NT2/D1 (cell line): Measurements from ENCODE around the gene TEX48.

ENCODE experiments used
- DNase-seq: peaks from one replicate; pipeline ENCODE4 v3.0.0-alpha.2; 2011; ENCODE audit warnings: low read depth, low spot score
- H3K27me3 ChIP-seq: 2 replicates; pipeline ENCODE4 v1.6.0; 2011; ENCODE audit warnings: mild to moderate bottlenecking; ENCODE audit not compliant: insufficient read length, insufficient read depth
- H3K36me3 ChIP-seq: 2 replicates; pipeline ENCODE4 v1.6.1; 2011; ENCODE audit warnings: mild to moderate bottlenecking, low read length, mixed read lengths; ENCODE audit not compliant: insufficient read depth, insufficient read length
- H3K4me1 ChIP-seq: 2 replicates; pipeline ENCODE4 v1.5.1; 2011; ENCODE audit not compliant: insufficient read depth, insufficient read length
- H3K4me3 ChIP-seq: 2 replicates; pipeline ENCODE4 v1.5.1; 2011; ENCODE audit warnings: low read depth; ENCODE audit not compliant: insufficient read length
- H3K9ac ChIP-seq: 2 replicates; pipeline ENCODE4 v1.6.0; 2011; ENCODE audit warnings: low read depth; ENCODE audit not compliant: insufficient read length
- H3K9me3 ChIP-seq: 2 replicates; pipeline ENCODE4 v1.5.1; 2011; ENCODE audit warnings: mild to moderate bottlenecking, low read length; ENCODE audit not compliant: insufficient read depth
- SUZ12 ChIP-seq: IDR thresholded peaks from 2 replicates; pipeline ENCODE4 v1.6.1; 2011; ENCODE audit not compliant: insufficient read length, insufficient read depth; ENCODE audit errors: extremely low read depth
- YY1 ChIP-seq: IDR thresholded peaks from 2 replicates; pipeline ENCODE4 v1.6.1; 2011; ENCODE audit not compliant: insufficient read length, insufficient read depth
- ZNF274 ChIP-seq: IDR thresholded peaks from 2 replicates; pipeline ENCODE4 v1.6.1; 2011; ENCODE audit warnings: mild to moderate bottlenecking, low read depth, low read length

Gene TEX48

GRCh38 chr9:114722081-114722621, 40.2 kb upstream of the TEX48 start:
- Histone ChIP-seq H3K27me3 (no peaks in the 10 kb centered on the region), H3K9me3 (peaks cover 19% of the 10 kb centered on the region; the same call in 1 of the 2 replicates), H3K4me1 (no peaks in the 10 kb centered on the region), H3K9ac (no peak overlapping the region), H3K4me3 (no peak overlapping the region), H3K36me3 (no peaks in the 10 kb centered on the region)
- DNase-seq: no peak
- TF ChIP-seq ZNF274: no peak

- DNase-seq: no peak
- H3K4me3 ChIP-seq: no peak overlapping the region
- no peaks in the 10 kb centered on the region for H3K27me3 ChIP-seq
- H3K36me3 ChIP-seq: no peaks in the 10 kb centered on the region
- H3K4me1 ChIP-seq: no peaks in the 10 kb centered on the region
- H3K9ac ChIP-seq: no peak overlapping the region
- H3K9me3 ChIP-seq: peaks cover 19% of the 10 kb centered on the region; the same call in 1 of the 2 replicates
- TF ChIP-seq SUZ12 (no peak), YY1 (no peak), ZNF274 (no peak)
Observed at GRCh38 chr9:114721491-114722079, 39.6 kb upstream of the TEX48 start.

- no peak for DNase-seq
- Histone ChIP-seq H3K27me3 (no peaks in the 10 kb centered on the region), H3K9me3 (peaks cover 19% of the 10 kb centered on the region; the same call in 1 of the 2 replicates), H3K4me1 (no peaks in the 10 kb centered on the region), H3K4me3 (no peak overlapping the region), H3K36me3 (no peaks in the 10 kb centered on the region), H3K9ac (no peak overlapping the region)
- no peak for TF ChIP-seq SUZ12
- no peak for TF ChIP-seq YY1
- TF ChIP-seq ZNF274: no peak
Observed at GRCh38 chr9:114720086-114720676, 38.2 kb upstream of the TEX48 start.

GRCh38 chr9:114719290-114719689, 37.3 kb upstream of the TEX48 start:
- DNase-seq: no peak
- Histone ChIP-seq H3K9me3 (peaks cover 19% of the 10 kb centered on the region; the same call in 1 of the 2 replicates), H3K4me1 (no peaks in the 10 kb centered on the region), H3K27me3 (no peaks in the 10 kb centered on the region), H3K4me3 (no peak overlapping the region), H3K36me3 (no peaks in the 10 kb centered on the region), H3K9ac (no peak overlapping the region)
- no peak for TF ChIP-seq YY1
- TF ChIP-seq SUZ12: no peak
- TF ChIP-seq ZNF274: no peak

- TF ChIP-seq SUZ12: no peak
- TF ChIP-seq ZNF274: no peak
- TF ChIP-seq YY1: no peak
- DNase-seq: no peak
- Histone ChIP-seq H3K4me3 (no peak overlapping the region), H3K9me3 (peaks cover 19% of the 10 kb centered on the region; the same call in 1 of the 2 replicates), H3K4me1 (no peaks in the 10 kb centered on the region), H3K27me3 (no peaks in the 10 kb centered on the region), H3K36me3 (no peaks in the 10 kb centered on the region), H3K9ac (no peak overlapping the region)
Observed at GRCh38 chr9:114718801-114719221, 36.8 kb upstream of the TEX48 start.

- H3K36me3 ChIP-seq: no peaks in the 10 kb centered on the region
Observed at GRCh38 chr9:114717908-114718486, 36.0 kb upstream of the TEX48 start.

GRCh38 chr9:114709636-114710035, 27.6 kb upstream of the TEX48 start:
- Histone ChIP-seq H3K4me1 (no peaks in the 10 kb centered on the region), H3K36me3 (no peaks in the 10 kb centered on the region), H3K27me3 (no peaks in the 10 kb centered on the region), H3K9ac (no peak overlapping the region), H3K4me3 (no peak overlapping the region), H3K9me3 (no peaks in the 10 kb centered on the region)
- no peak for DNase-seq
- no peak for TF ChIP-seq ZNF274
- no peak for TF ChIP-seq SUZ12
- TF ChIP-seq YY1: no peak

More at GRCh38 chr9:114717908-114718486, 36.0 kb upstream of the TEX48 start:
- TF ChIP-seq ZNF274: no peak
- TF ChIP-seq SUZ12: no peak
- no peak for TF ChIP-seq YY1
- H3K27me3 ChIP-seq: no peaks in the 10 kb centered on the region
- H3K9ac ChIP-seq: no peak overlapping the region
- H3K9me3 ChIP-seq: peaks cover 19% of the 10 kb centered on the region; the same call in 1 of the 2 replicates
- no peaks in the 10 kb centered on the region for H3K4me1 ChIP-seq
- no peak for DNase-seq
- no peak overlapping the region for H3K4me3 ChIP-seq
